ENCODE results near the gene SMCO2.

SMCO2 gene

GRCh38 chr12:27502021-27502435 is 55.5 kb downstream of the SMCO2 start:
- no peak for DNase-seq

- DNase-seq = no peak
These were observed 58.0 kb downstream of the SMCO2 start for GRCh38 chr12:27504507-27504906.

- no peak for DNase-seq
These were observed 58.6 kb downstream of the SMCO2 start for GRCh38 chr12:27505109-27505508.

- DNase-seq = no peak
These were observed 59.2 kb downstream of the SMCO2 start for GRCh38 chr12:27505761-27506160.

GRCh38 chr12:27506645-27507189 is 60.2 kb downstream of the SMCO2 start:
- no peak for DNase-seq

- no peak for DNase-seq
These were observed 62.3 kb downstream of the SMCO2 start for GRCh38 chr12:27508736-27509431.

- DNase-seq = no peak
These were observed 64.6 kb downstream of the SMCO2 start for GRCh38 chr12:27511031-27511722.

GRCh38 chr12:27511723-27512045 is 65.1 kb downstream of the SMCO2 start:
- no peak for DNase-seq

GRCh38 chr12:27513155-27513824 is 66.8 kb downstream of the SMCO2 start:
- DNase-seq = no peak

GRCh38 chr12:27515671-27516070 is 69.1 kb downstream of the SMCO2 start:
- no peak for DNase-seq

GRCh38 chr12:27516625-27517024 is 70.1 kb downstream of the SMCO2 start:
- no peak for DNase-seq

GRCh38 chr12:27517546-27517945 is 71.0 kb downstream of the SMCO2 start:
- DNase-seq = no peak

GRCh38 chr12:27517961-27518665 is 71.6 kb downstream of the SMCO2 start:
- no peak for DNase-seq

GRCh38 chr12:27521066-27521465 is 74.5 kb downstream of the SMCO2 start:
- no peak for DNase-seq

GRCh38 chr12:27521981-27522380 is 75.4 kb downstream of the SMCO2 start:
- no peak for DNase-seq

- no peak for DNase-seq
These were observed 76.7 kb downstream of the SMCO2 start for GRCh38 chr12:27523305-27523641.

GRCh38 chr12:27523642-27524493 is 77.3 kb downstream of the SMCO2 start, which contains the start of gene PPFIBP1:
TSS of gene PPFIBP1 (plus strand) at chr12:27524206. CDS start at chr12:27633397, 109,191 bp downstream.
- DNase-seq = peak; percentile 98

GRCh38 chr12:27524494-27524835 is 77.9 kb downstream of the SMCO2 start:
- no peak for DNase-seq

GRCh38 chr12:27524839-27525753 is 78.6 kb downstream of the SMCO2 start:
- no peak for DNase-seq

GRCh38 chr12:27527512-27527911 is 81.0 kb downstream of the SMCO2 start:
- no peak for DNase-seq

- DNase-seq = no peak
These were observed 82.3 kb downstream of the SMCO2 start for GRCh38 chr12:27528788-27529187.
